Esophagus squamous epithelium (tissue), 4 donors: ENCODE data around the gene PPARG.

Source experiments
- CTCF ChIP-seq, 6 experiments: fragments of 450-650 bp in 4 of 6; fragments of 200-600 bp in 2 of 6; sonication (generic) in 2 of 6; IDR thresholded peaks; one replicate each; pipeline ENCODE4 v1.5.1; 2016 to 2019; ENCODE audit warnings: antibody characterized with exemption in 6 of 6, mild to moderate bottlenecking in 4 of 6, moderate library complexity in 4 of 6
- POLR2A ChIP-seq, 4 donors: fragments of 450-650 bp; IDR thresholded peaks; one replicate each; pipeline ENCODE4 v1.6.1; 2017; ENCODE audit warnings: antibody characterized with exemption in 4 of 4, mild to moderate bottlenecking in 4 of 4, moderate library complexity in 3 of 4

GRCh38 chr3:12473511-12473910 is 184.6 kb downstream of the PPARG start:
- TF ChIP-seq CTCF (IDR thresholded peaks at IDR 0.05) (no peak), POLR2A (IDR thresholded peaks at IDR 0.05) (no peak)
